ENCODE results near the gene UBXN7.
"Not testable (repeated sequence)": the region's sequence is repeated elsewhere in the genome, so short reads cannot be mapped to it uniquely, and the experiment has no call there.

The UBXN7 gene

GRCh38 chr3:196440041-196440537 lies 7.9 kb upstream of the UBXN7 start:
- H3K4me1 Mint-ChIP-seq (ENCODE audit: low read depth), result peaks cover 11% of the 10 kb centered on the region
- H3K36me3 Mint-ChIP-seq (ENCODE audit: low read depth), result no peaks in the 10 kb centered on the region
- H3K27ac Mint-ChIP-seq, result no peak overlapping the region
- H3K9me3 Mint-ChIP-seq, result no peaks in the 10 kb centered on the region
- no peak overlapping the region for H3K4me3 Mint-ChIP-seq
- H3K27me3 Mint-ChIP-seq, result no peaks in the 10 kb centered on the region
- no peak for DNase-seq

DNA sequence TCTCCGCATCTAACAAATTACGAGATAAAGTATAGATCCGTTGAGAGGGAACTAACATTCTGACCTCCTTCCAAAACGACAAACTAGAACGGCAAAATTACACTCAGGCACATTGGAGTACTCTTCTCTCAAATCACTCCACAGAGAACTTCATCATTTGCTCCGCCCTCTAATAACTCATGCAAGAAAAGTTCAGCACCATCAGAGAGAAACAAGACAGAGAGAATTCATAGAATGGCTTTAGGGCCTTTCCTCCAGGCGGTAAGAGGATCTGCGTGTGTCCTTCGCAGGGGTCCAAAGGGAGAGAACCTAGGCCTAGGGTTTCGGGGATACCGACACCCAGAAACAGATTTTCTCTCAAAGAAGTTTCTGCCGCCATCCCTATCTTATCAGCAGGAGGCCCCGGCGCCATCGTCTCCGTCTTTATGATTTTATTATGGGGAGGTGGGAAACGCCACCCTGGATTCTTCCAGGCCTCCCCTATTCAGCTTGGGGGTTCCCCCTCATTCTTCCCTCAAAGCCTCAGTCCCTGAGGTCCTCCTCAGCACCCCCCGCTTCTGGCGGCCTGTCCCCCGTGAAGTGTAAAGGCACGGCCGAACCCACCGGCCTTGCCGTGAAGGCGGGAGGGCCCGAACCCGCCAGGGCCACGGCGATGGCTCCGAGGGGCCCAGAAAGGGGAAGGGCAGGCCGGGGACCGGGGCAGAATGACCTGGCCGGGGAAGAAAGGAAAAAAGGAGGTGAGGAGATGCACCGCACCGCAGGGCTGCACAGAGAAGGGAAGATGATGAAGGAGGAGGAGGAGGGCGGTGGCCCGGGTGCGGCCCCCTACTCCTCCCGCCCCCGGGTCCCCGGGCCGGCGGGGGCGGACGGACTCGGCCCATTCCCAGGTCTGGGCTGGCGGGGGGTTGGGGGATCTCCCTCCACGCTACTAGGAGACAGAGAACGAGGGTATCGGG lies 768 bp downstream of the UBXN7 start:
- no peak for DNase-seq
- H3K9me3 Mint-ChIP-seq, result no peaks in the 10 kb centered on the region
- peaks cover 33% of the 10 kb centered on the region for H3K36me3 Mint-ChIP-seq (ENCODE audit: low read depth)
- peak overlapping the region; percentile 77 for H3K4me3 Mint-ChIP-seq
- peaks cover 25% of the 10 kb centered on the region for H3K4me1 Mint-ChIP-seq (ENCODE audit: low read depth)
- H3K27ac Mint-ChIP-seq, result peak overlapping the region; percentile 97
- no peaks in the 10 kb centered on the region for H3K27me3 Mint-ChIP-seq

DNA sequence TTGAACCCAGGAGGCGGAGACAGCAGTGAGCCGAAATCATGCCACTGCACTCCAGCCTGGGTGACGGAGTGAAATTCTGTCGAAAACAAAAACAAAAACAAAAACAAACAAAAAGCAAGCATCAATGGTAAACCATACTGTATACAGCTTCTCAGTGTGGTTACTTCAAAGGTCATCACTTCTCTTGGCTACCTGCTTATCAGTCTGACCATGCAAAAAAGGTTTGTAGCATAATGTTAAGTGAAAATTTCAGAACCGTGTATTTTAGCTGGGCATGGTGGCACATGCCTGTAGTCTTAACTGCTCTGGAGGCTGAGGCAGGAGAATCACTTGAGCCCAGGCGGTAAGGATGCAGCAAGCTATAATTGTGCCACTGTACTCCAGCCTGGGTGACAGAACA lies 4.2 kb downstream of the UBXN7 start:
- H3K9me3 Mint-ChIP-seq, result no peaks in the 10 kb centered on the region
- no peaks in the 10 kb centered on the region for H3K27me3 Mint-ChIP-seq
- DNase-seq, result no peak
- no peak overlapping the region for H3K27ac Mint-ChIP-seq
- H3K4me3 Mint-ChIP-seq, result no peak overlapping the region
- peaks cover 41% of the 10 kb centered on the region for H3K36me3 Mint-ChIP-seq (ENCODE audit: low read depth)
- H3K4me1 Mint-ChIP-seq (ENCODE audit: low read depth), result peaks cover 38% of the 10 kb centered on the region

GRCh38 chr3:196424421-196424820 lies 7.8 kb downstream of the UBXN7 start:
- H3K27ac Mint-ChIP-seq, H3K27me3 Mint-ChIP-seq, DNase-seq, H3K4me3 Mint-ChIP-seq, H3K9me3 Mint-ChIP-seq: not testable (repeated sequence)
- H3K36me3 Mint-ChIP-seq (ENCODE audit: low read depth), result peaks cover 26% of the 10 kb centered on the region
- H3K4me1 Mint-ChIP-seq (ENCODE audit: low read depth), result peaks cover 48% of the 10 kb centered on the region

GRCh38 chr3:196423044-196423781 lies 9.0 kb downstream of the UBXN7 start:
- no peaks in the 10 kb centered on the region for H3K27me3 Mint-ChIP-seq
- no peak overlapping the region for H3K4me3 Mint-ChIP-seq
- H3K27ac Mint-ChIP-seq, result peak overlapping the region; percentile 60
- H3K4me1 Mint-ChIP-seq (ENCODE audit: low read depth), result peaks cover 57% of the 10 kb centered on the region
- no peak for DNase-seq
- H3K36me3 Mint-ChIP-seq (ENCODE audit: low read depth), result peaks cover 23% of the 10 kb centered on the region
- no peaks in the 10 kb centered on the region for H3K9me3 Mint-ChIP-seq

- not testable (repeated sequence) for H3K9me3 Mint-ChIP-seq, DNase-seq, H3K27me3 Mint-ChIP-seq, H3K4me3 Mint-ChIP-seq
- Mint-ChIP-seq H3K27ac (peak overlapping the region; percentile 71), H3K4me1 (ENCODE audit: low read depth) (peaks cover 62% of the 10 kb centered on the region), H3K36me3 (ENCODE audit: low read depth) (peaks cover 11% of the 10 kb centered on the region)
These were observed 10.6 kb downstream of the UBXN7 start for GRCh38 chr3:196421668-196422067.

DNA sequence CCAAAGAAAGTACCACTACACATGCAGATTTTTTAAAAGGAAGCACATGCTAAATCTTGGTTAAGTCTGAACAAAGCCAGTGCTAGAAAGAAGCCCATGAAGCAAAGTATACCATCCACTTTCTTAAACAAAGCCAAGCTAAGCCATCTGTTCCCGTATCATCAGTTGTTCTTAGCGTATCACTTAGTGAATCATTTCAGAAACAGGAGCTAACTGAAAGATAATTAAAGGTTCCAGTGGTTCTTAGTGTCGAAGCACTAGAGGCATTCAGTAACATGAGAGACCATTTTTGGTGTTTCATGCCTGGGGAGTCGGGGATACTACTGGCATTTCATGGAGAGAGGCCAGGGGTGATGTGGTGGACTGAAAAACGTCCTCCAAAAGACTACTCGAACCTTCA lies 12.8 kb downstream of the UBXN7 start:
- Mint-ChIP-seq H3K36me3 (ENCODE audit: low read depth) (peaks cover 9% of the 10 kb centered on the region), H3K4me3 (no peak overlapping the region), H3K27me3 (no peaks in the 10 kb centered on the region), H3K4me1 (ENCODE audit: low read depth) (peaks cover 70% of the 10 kb centered on the region), H3K9me3 (no peaks in the 10 kb centered on the region), H3K27ac (no peak overlapping the region)
- DNase-seq, result no peak

GRCh38 chr3:196418601-196419000 lies 13.6 kb downstream of the UBXN7 start:
- Mint-ChIP-seq H3K27ac (no peak overlapping the region), H3K27me3 (no peaks in the 10 kb centered on the region), H3K36me3 (ENCODE audit: low read depth) (peaks cover 9% of the 10 kb centered on the region), H3K9me3 (no peaks in the 10 kb centered on the region), H3K4me3 (no peak overlapping the region), H3K4me1 (ENCODE audit: low read depth) (peaks cover 75% of the 10 kb centered on the region)
- no peak for DNase-seq

DNA sequence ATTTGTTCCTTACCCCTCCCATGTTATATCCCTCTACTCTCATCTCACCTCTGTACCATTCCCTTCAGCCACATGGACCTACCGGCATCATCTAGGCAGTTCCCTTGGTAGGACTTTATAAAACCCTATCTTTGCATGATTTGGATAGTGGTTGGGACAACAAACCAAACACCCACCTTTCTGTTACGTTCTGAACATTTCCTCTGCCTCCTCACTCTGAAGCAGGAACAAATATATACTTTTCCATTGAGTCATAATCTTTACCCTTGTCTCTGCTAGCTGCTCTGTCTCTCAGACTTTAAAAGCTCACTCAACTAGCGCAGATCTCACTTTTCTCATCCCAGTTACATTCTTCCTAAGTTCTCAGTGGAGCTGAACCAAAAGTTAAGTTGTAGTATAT lies 17.8 kb downstream of the UBXN7 start:
- peak overlapping the region; percentile 35 for H3K4me3 Mint-ChIP-seq
- H3K4me1 Mint-ChIP-seq (ENCODE audit: low read depth), result peaks cover 65% of the 10 kb centered on the region
- peaks cover 10% of the 10 kb centered on the region for H3K36me3 Mint-ChIP-seq (ENCODE audit: low read depth)
- DNase-seq, result no peak
- peaks cover under 1% of the 10 kb centered on the region for H3K9me3 Mint-ChIP-seq
- peak overlapping the region; percentile 80 for H3K27ac Mint-ChIP-seq
- H3K27me3 Mint-ChIP-seq, result no peaks in the 10 kb centered on the region

GRCh38 chr3:196412704-196413103 lies 19.5 kb downstream of the UBXN7 start:
- no peak overlapping the region for H3K27ac Mint-ChIP-seq

GRCh38 chr3:196409409-196409808 lies 22.8 kb downstream of the UBXN7 start:
- no peak overlapping the region for H3K4me3 Mint-ChIP-seq
- no peak for DNase-seq
- H3K4me1 Mint-ChIP-seq (ENCODE audit: low read depth), result peaks cover 33% of the 10 kb centered on the region
- H3K9me3 Mint-ChIP-seq, result peaks cover 7% of the 10 kb centered on the region
- no peaks in the 10 kb centered on the region for H3K27me3 Mint-ChIP-seq
- peak overlapping the region; percentile 37 for H3K27ac Mint-ChIP-seq
- H3K36me3 Mint-ChIP-seq (ENCODE audit: low read depth), result peaks cover 27% of the 10 kb centered on the region

More at GRCh38 chr3:196412704-196413103, 19.5 kb downstream of the UBXN7 start:
- peaks cover 17% of the 10 kb centered on the region for H3K36me3 Mint-ChIP-seq (ENCODE audit: low read depth)
- no peak for DNase-seq
- peaks cover 55% of the 10 kb centered on the region for H3K4me1 Mint-ChIP-seq (ENCODE audit: low read depth)
- no peaks in the 10 kb centered on the region for H3K27me3 Mint-ChIP-seq
- H3K4me3 Mint-ChIP-seq, result no peak overlapping the region
- peaks cover 7% of the 10 kb centered on the region for H3K9me3 Mint-ChIP-seq

DNA sequence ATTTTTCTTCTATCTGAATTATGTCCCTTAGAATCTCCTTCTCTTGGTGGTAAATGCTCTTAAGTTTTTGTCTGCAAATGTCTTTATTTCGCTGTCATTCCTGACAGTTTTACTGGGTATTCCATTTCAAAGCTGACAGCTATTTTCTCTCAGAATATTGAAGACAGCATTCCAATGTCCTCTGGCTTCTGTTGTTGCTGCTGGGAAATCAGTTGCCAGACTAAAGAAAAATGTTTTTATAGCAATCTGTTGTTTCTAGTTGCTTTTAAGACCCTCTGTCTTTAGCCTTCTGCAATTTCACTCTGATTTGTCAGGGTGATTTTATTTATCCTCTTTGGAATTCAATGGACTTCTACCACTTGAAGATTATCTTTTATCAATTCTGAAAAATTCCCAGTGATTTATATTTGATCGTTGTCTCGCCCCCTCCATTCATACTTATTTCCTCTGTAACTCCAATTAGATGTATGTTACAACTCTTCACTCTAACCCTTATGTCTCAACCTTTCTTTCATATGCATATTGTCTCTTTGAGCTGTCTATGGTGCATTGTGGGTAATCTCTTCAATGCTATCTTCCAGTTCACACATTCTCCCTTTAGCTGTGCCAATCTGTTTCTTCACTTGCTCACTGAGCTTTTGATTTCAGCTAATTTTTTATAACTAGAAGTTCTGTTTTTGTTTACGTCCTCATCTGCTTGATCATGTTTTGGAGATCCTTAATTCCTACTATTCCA lies 23.5 kb downstream of the UBXN7 start:
- no peak for DNase-seq
- Mint-ChIP-seq H3K4me3 (no peak overlapping the region), H3K36me3 (ENCODE audit: low read depth) (peaks cover 27% of the 10 kb centered on the region), H3K27ac (no peak overlapping the region), H3K27me3 (no peaks in the 10 kb centered on the region), H3K9me3 (peaks cover 7% of the 10 kb centered on the region), H3K4me1 (ENCODE audit: low read depth) (peaks cover 27% of the 10 kb centered on the region)

DNA sequence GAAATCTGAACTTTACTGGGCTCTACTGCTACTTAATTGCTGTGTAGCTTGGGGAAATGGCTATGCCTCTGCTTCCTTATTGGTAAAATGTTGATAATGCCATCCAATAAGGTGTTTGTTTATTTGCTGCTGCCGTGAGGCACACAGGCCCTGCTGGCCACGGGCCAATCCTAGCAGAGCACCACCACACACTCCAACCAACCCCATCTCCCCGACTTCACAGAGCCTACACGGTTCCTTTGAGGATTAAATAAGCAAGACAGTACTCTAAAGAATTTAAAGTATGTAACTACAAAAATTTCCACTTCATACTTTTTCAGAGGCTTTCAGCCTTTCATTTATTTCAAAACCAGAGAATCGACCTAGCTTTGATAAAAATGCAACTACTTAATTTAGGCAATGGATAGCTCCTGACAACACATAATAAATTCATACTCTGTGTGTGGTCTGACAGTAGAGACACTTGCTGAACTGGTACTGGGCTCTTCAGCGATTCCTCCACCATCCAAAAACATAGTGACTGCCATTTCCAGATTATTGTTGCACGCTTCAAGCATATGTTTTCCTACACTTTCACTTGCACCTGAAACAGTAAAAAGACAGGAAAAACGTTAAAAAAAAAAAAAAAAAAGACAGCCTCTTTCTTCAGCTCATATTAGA lies 25.3 kb downstream of the UBXN7 start:
- Mint-ChIP-seq H3K36me3 (ENCODE audit: low read depth) (peaks cover 40% of the 10 kb centered on the region), H3K27me3 (no peaks in the 10 kb centered on the region), H3K27ac (no peak overlapping the region)

DNA sequence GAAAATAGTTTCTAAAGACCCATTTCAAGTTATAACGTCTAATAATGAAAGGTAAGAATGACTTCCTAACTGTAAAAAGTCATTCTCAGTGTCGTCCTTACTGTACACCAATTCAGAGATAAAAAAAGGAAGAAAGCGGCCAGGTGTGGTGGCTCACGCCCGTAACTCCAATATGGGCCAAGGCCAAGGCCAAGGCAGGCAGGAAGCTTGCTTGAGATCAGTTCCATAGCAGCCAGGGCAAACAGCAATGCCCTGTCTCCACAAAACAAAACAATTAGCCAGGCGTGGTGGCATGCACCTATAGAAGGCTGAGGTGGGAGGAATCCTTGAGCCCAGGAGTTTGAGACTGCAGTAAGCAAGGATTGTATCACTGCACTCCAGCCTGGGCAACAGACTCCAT lies 31.9 kb downstream of the UBXN7 start:
- H3K4me3 Mint-ChIP-seq, result no peak overlapping the region
- H3K27ac Mint-ChIP-seq, result no peak overlapping the region
- H3K27me3 Mint-ChIP-seq, result no peaks in the 10 kb centered on the region
- no peak for DNase-seq
- H3K4me1 Mint-ChIP-seq (ENCODE audit: low read depth), result peaks cover 2% of the 10 kb centered on the region
- H3K9me3 Mint-ChIP-seq, result no peaks in the 10 kb centered on the region
- peaks cover 64% of the 10 kb centered on the region for H3K36me3 Mint-ChIP-seq (ENCODE audit: low read depth)

More for the DNA sequence above, 25.3 kb downstream of the UBXN7 start:
- DNase-seq, result no peak
- H3K4me1 Mint-ChIP-seq (ENCODE audit: low read depth), result peaks cover 18% of the 10 kb centered on the region
- peaks cover 7% of the 10 kb centered on the region for H3K9me3 Mint-ChIP-seq
- no peak overlapping the region for H3K4me3 Mint-ChIP-seq
